Endometrial microvascular endothelial cells (primary cell): ENCODE results near the gene BTAF1. TPM values are rescaled to one million over a fixed set of nuclear protein-coding genes. Genes with fewer than 3 reads are reported as not detected.
"Not testable (repeated sequence)": the region's sequence is repeated elsewhere in the genome, so short reads cannot be mapped to it uniquely, and the experiment has no call there.

ENCODE experiments used
- in situ Hi-C: cut with HindIII; loops from 2 replicates; pipeline ENCODE4 v1.10.0; 2017; ENCODE audit warnings: low sequenced_read_pairs, low pct_unique_long_range_greater_than_20kb; ENCODE audit errors: inconsistent ontology term
- total RNA-seq: library from RNA; depleted of rRNA; stranded (reverse); fragments of >200 nt; gene quantifications from one replicate; pipeline ENCODE4 v1.2.3, GENCODE V29; 2015; ENCODE audit errors: inconsistent ontology term

Gene BTAF1
- total RNA-seq, 1 donor from 2014 or later = 25.4 TPM

DNA sequence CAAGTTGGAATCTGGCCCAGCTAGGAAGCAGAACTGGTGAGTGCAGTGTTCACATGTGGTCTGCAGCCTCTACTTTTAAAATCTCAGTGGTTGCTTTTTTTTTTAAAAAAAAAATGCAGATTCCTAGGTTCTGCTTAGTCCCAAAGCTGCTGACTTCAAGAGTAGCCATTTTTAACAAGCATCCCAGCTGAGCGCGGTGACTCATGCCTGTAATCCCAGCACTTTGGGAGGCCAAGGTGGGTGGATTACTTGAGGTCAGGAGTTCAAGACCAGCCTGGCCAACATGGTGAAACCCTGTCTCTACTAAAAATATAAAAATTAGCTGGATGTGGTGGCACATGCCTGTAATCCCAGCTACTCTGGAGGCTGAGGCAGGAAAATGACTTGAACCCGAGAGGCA is 101.8 kb downstream of the BTAF1 start:
- in situ Hi-C loops = not testable (repeated sequence)

DNA sequence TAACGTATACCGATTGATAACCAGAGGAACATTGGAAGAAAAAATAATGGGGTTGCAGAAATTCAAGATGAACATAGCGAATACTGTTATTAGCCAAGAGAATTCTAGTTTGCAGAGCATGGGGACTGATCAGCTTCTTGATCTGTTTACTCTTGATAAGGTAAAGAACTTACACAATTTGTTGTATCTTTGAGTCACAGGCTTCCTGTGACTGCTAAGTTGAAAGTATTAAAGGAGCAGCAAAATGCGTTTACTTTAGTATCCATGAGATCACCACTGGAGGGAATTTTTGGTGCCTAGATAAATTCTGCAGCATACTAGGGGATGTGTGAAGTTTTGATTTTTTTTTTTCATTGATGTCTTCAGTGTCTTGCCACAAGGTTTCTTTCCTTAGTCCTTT is 103.6 kb downstream of the BTAF1 start:
- in situ Hi-C loops = no loop called here

DNA sequence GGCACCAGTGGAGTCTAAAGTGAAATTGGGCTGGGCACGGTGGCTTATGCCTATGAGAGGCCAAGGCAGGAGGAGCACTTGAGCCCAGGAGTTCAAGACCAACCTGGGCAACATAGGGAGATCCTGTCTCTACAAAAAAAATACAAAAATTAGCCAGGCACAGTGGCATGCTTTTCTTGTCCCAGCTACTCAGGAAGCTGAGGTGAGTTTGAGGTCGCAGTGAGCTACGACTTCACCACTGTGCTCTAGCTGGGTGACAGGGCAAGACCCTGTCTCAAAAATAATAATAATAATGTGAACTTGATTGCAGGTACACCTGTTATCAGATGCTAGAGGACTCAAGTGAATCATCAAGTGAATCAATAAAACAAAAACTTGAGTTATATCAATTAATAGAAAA is 108.0 kb downstream of the BTAF1 start:
- in situ Hi-C loops = no loop called here

DNA sequence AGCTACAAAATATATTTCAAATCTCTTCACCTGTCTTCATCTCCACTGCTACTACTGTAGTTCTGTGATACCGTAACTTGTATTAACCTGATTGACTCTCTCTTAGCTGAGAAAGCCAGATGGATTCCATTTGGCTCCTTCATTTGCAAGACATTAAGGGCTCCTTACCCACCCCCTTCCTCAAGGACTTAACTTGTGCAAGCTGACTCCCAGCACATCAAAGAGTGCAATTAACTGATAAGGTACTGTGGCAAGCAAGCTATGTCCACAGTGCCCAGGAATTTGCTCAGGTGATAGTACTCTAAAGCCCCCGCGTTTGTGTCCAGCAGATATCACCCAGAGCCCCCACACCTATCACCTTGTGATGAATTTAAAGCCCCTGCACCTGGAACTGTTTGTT is 109.5 kb downstream of the BTAF1 start:
- in situ Hi-C loops = not testable (repeated sequence)

DNA sequence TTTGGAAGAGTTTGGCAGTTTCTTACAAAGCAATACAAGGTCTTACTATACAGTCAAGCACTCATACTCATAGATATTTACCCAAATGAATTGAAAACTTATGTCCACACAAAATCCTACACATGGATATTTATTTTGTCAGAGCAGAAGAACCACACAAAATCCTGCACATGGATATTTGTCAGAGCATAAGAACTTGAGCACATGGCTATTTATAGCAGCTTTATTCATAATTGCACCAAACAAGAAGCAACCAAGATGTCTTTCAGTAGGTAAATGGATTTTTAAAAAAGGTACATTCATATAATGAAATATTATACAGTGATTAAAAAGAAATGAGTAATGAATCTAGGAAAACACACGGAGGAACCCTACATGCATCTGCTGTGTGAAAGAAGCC is 115.4 kb downstream of the BTAF1 start:
- in situ Hi-C loops = no loop called here

DNA sequence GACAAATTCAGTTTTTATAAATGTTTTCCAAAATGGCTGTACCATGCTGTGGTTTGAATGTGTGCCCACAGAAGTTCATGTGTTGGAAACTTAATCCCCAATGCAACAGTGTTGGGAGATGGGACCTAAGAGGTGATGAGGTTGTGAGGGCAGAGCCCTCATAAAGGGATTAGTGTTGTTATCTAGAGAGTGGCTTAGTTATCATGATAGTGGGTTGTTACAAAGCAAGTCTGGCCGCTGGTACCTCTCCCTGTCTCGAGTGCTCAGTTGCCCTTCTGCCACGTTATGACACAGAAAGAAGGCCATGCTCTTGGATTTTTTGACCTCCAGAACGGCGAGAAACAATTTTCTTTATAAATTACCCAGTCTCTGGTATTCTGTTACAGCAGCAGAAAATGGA is 119.0 kb downstream of the BTAF1 start:
- in situ Hi-C loops = no loop called here

DNA sequence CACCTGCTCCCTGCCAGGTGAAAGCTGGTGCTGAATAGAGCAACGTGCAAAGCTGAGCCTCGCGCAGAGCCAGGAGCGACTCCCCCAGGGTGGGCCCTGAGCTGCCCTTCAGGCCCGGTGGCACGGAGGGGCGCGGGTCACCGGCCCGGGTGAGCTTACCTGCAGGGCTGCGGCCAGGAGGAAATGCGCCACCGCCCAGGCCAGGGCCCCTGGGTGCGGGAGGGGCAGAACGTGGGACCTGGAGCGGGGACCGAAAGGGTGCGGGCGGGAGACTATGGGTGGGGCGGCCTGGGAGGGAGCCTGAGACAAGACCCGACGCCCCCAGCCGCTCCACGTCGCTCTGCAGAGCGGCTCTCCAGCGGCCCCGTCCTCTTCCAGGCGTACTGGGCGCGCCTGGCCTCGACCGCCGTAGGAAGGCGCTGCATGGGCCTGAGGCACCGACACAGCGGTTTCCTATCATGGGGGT is 122.1 kb downstream of the BTAF1 start:
- in situ Hi-C loops = no loop called here

DNA sequence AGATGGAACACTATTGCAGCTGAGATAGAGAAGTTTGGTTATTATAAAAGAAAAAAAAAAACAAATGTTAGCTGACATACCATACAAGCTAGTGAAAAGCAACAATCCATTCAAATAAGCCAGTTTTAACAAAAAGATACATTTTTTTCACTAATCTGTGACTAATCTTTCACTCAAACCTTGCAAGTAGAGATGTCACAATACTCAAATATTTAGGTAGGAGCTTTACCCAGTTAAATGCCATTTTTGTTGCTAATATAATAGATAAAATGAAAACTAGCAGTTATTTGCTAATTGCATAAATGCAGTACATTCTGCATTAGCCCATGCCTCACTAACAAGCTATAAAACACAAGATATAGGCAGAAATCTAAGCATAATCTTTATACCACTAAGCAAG is 123.6 kb downstream of the BTAF1 start:
- in situ Hi-C loops = no loop called here

DNA sequence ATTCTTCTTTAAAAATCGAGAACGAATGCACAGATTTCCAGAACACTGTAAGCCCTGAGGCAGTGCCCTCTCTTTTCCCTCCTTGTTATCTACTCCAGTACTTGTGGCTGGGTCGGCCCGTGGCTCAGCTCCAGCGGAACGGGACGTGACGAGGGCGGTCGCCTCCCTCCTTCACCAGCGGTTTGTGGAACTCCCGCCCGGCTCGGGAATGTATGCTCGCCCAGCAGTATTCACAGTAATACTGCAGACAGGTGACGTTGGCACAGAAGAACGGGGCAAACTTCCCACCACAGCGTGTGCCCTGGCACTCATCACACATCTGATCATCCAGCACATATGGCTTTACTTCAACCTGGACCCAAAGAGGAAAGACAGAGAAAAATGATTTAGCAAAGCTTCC is 128.5 kb downstream of the BTAF1 start:
- in situ Hi-C loops = no loop called here

DNA sequence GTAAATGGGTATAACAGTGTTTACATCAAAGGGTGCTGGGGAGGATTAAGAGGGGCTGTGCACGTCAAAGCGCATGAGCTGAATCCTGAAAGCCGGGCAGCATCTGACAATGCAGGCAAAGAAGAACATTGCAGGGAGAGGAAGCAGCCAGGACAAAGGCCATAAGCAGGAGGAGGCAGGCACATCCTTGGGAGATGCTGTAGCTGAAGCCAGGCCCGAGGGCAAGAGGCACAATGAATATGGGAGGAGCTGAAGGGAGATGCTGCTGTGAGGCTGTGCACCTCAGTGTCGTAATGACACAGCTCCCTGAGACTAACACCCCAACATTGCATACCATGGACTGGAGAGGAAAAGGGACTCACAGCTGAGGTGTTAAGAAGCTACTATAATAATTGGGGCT is 129.2 kb downstream of the BTAF1 start:
- in situ Hi-C loops = no loop called here

DNA sequence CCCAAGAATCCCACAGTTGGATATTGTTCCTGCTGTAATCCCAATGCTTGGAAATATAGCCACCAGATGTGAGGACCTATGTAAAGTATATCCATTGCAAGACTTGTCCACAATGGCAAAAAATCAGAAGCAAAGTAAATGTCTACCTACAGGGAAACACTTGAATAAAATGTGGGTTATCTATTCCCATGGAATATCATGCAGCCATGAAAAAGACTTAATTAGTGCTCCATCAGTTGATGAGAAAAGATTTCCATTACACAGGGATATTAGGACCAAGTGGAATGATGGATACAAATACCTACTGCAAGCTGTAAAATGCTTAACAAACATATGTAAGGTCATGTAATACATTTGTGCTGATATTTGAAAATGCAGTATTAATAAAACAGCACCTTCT is 131.2 kb downstream of the BTAF1 start:
- in situ Hi-C loops = no loop called here

DNA sequence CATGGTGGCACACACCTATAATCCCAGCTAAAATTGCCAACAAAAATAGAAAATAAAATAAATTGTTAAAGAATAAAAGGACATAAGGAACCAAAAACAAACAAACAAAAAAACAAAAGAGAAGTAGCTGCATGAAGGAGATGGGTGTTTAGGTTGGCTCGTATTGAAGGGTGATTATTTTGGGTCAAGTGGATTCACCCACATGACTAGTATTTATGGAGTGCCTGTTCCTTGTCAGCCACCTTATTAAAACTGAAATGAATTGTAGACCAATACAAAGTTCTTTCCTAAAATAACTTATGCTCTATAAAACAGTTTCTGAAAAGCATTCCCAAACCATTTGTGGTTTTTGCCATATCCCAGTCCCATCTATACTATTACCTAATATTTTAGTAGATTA is 138.7 kb downstream of the BTAF1 start:
- in situ Hi-C loops = no loop called here

DNA sequence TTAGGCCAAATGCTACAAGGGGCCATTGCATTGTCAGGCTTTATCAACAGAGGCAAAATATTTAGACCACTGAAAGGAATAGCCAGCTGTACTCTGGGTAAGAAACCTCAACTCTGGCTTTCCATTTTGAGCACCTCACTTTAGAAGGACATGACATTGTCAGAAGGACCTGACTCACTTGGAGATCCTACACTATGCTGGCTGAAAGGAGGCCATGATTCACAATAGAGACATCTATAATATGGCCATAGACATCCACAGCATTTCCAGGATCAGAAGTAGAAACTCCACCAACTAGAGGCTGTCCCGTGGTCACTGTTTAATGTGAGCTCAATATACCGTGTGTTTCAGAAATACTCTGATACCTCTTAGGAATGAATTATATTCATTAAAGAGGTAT is 140.9 kb downstream of the BTAF1 start:
- in situ Hi-C loops = no loop called here

DNA sequence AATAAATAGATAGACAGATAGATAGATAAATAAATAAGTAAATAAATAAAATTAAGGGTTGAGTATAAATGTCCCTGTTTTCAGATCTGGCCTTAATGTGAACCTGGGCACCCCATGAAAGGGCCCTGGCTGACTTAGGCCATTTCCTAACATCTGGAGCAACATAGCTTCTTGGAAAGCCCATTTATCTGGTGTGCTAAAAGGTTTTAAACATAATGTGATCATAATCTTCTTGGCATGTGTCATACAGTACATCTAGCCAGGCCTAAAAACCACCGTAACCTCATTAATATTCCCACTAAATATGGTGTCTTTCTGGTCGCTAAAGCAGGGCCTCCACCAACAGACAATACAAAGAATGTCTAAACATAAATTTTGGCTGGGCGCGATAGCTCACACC is 142.8 kb downstream of the BTAF1 start:
- in situ Hi-C loops = no loop called here

DNA sequence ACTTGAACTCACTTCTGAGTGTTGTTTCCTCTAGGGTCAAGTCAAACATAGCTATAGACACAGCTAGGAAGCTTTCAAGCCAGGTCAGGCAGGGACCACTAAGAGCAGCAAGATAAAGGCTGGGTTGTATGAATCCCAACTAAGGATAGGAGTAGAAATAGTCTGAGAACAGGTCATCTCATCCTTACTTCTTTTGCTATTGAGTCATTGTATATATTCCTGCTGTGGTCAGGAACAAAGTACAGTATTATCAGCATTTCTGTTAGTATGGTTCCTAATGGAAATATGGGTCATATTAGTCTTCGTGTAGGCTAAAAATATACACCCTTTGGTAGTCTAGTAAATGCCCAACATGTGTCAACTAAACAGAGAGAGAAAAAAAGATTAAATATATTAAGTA is 145.3 kb downstream of the BTAF1 start:
- in situ Hi-C loops = no loop called here

DNA sequence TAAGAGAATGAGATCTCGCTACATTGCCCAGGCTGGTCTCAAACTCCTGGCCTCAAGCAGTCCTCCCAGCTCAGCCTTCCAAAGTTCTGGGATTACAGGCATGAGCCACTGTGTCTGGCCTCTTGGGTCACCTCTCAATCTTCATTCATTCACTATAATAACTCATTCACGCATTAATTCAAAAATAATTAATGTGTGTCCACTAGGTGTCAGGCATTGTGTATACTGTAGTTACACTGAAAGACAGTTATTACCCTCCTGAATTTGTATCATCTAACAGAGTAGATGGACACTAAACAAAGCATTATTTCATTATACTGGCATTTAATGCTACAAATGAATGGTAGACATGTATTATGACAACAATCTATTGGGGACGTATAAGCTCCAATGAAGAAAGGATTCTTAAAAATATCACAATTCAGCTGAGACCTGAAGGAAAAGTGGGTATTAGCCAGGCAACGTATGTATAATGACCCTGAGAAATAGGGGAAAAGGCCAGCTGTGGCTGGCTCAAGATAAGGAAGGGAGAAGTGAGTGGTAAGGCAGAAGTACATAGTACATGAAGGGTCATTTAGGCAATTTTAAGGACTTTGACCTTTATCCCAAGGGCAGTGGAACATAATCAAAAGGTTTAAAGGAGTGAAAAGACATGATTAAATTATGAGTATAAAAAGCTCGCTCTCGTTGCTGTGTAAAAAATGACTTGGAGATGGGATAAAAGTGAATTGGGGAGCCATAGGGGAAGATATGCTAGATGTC is 150.7 kb downstream of the BTAF1 start:
- in situ Hi-C loops = no loop called here

DNA sequence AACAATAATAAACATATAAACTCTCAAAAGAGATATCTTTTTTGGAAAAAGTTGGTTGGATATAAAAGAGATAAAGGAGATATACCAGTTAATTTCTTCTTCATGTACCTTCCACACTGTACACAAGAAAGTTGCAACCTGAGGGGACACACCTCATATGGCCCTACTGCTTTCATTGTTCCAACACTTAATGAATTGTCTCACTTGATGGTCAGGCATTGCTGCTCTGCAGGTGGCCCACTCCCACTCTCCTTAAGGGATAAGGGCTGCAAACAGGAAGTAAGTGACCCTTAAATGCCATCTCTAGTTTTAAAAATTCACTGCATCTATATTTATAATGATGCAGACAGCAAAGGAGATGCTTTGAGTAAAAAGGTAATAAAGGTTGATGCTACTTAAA is 152.3 kb downstream of the BTAF1 start:
- in situ Hi-C loops = no loop called here

DNA sequence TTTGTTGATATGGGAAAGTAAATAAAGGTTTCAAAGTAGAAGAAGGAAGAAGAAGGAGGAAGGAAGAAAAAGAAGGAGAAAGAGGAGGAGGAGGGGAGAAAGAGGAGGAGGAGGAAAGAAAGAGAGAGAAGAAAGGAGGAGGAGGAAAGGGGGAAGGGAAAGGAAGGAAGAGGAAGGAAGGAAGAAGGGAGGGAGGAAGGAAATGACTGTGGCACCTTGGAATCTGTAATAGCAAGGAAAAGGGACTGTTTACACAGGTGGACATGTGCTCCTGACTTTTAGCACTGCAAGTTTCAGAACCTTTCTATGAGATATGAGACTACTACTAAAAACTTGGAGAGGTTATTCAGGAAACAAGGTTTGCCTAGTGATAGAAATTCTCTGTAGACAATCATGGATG is 153.2 kb downstream of the BTAF1 start:
- in situ Hi-C loops = no loop called here

DNA sequence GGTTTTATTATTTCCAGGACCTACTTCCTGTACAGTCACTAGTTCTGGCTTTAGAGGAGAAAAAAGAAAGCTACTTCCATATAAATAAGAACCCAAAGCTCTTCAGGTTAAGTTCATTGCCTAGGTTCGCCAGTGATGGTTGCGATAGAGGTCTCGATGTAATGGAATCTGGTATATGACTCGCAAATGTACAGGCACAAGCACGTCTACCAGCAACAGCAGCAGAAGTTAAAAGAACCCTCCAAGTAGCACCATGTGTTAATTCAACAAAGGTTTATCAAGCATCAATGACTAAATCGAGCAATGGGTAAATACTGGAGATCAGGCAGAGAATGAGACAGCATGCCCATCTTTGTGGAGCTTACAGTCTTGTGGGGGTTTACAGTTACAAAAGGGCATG is 155.4 kb downstream of the BTAF1 start:
- in situ Hi-C loops = no loop called here
